Left forelimb (tissue), 1 donor: ENCODE data around the gene SLC25A2.
"Not testable (repeated sequence)": the region's sequence is repeated elsewhere in the genome, so short reads cannot be mapped to it uniquely, and the experiment has no call there.

Source experiments
- DNase-seq: peaks from one replicate; pipeline ENCODE4 v3.0.0-alpha.2; 2018; ENCODE audit warnings: low spot score

The SLC25A2 gene

GRCh38 chr5:141303756-141304155 lies at the start of gene SLC25A2:
Gene SLC25A2 (minus strand): TSS chr5:141304049. CDS start chr5:141303865, 184 bp downstream.
- DNase-seq: no peak

GRCh38 chr5:141351591-141351990 lies 47.7 kb upstream of the SLC25A2 start:
- DNase-seq: no peak

GRCh38 chr5:141349917-141350619 lies 46.2 kb upstream of the SLC25A2 start, which contains the start of gene PCDHGB1:
Gene PCDHGB1 (plus strand): TSS chr5:141350099. CDS start chr5:141350261, 162 bp downstream.
- no peak for DNase-seq

- not testable (repeated sequence) for DNase-seq
These were observed 42.2 kb upstream of the SLC25A2 start for GRCh38 chr5:141346017-141346416.

- DNase-seq: no peak
These were observed 41.5 kb upstream of the SLC25A2 start for GRCh38 chr5:141345327-141345726.

- no peak for DNase-seq
These were observed 40.2 kb upstream of the SLC25A2 start for GRCh38 chr5:141343953-141344463.

- DNase-seq: no peak
These were observed 39.5 kb upstream of the SLC25A2 start, which contains the start of gene PCDHGA3 for GRCh38 chr5:141343242-141343952. Gene PCDHGA3 (plus strand): TSS chr5:141343829. CDS start chr5:141344034, 205 bp downstream.

- DNase-seq: no peak
These were observed 38.9 kb upstream of the SLC25A2 start for GRCh38 chr5:141342773-141343172.

GRCh38 chr5:141340781-141341354 lies 37.0 kb upstream of the SLC25A2 start:
- DNase-seq: not testable (repeated sequence)

- no peak for DNase-seq
These were observed 34.9 kb upstream of the SLC25A2 start, which contains the start of gene PCDHGA2 for GRCh38 chr5:141338538-141339306. Gene PCDHGA2 (plus strand): TSS chr5:141338760.

GRCh38 chr5:141332571-141332970 lies 28.7 kb upstream of the SLC25A2 start:
- not testable (repeated sequence) for DNase-seq

GRCh38 chr5:141330299-141331080 lies 26.6 kb upstream of the SLC25A2 start, which contains the start of gene PCDHGA1:
Gene PCDHGA1 (plus strand): TSS chr5:141330514.
- no peak for DNase-seq

GRCh38 chr5:141328231-141328630 lies 24.4 kb upstream of the SLC25A2 start:
- DNase-seq: no peak

- no peak for DNase-seq
These were observed 22.4 kb upstream of the SLC25A2 start for GRCh38 chr5:141326088-141326854.

- DNase-seq: no peak
These were observed 18.4 kb upstream of the SLC25A2 start for GRCh38 chr5:141322261-141322660.

- peak; percentile 94 for DNase-seq
These were observed 16.6 kb upstream of the SLC25A2 start, which contains the start of gene TAF7 for GRCh38 chr5:141320225-141321169. Gene TAF7 (minus strand): TSS chr5:141320784. CDS start chr5:141320044, 740 bp downstream.

- no peak for DNase-seq
These were observed 15.8 kb upstream of the SLC25A2 start for GRCh38 chr5:141319699-141320098.

- no peak for DNase-seq
These were observed 15.4 kb upstream of the SLC25A2 start for GRCh38 chr5:141319202-141319601.

- not testable (repeated sequence) for DNase-seq
These were observed 13.1 kb upstream of the SLC25A2 start for GRCh38 chr5:141316963-141317362.
